HepG2 (cell line): ENCODE results near the gene EBF4. TPM values are rescaled to one million over a fixed set of nuclear protein-coding genes. Genes with fewer than 3 reads are reported as not detected.
A peak's percentile ranks its signal among the peaks of the same experiment; 100 is the strongest.

Experiments used
- FOXK2 ChIP-seq: fragments of 450-650 bp; IDR thresholded peaks from 2 replicates; pipeline ENCODE4 v1.6.1; 2016
- GTF2F1 ChIP-seq: fragments of 150-350 bp; IDR thresholded peaks from 2 replicates; pipeline ENCODE4 v1.6.1; 2014; ENCODE audit warnings: low read length
- GZF1 ChIP-seq: sonication (generic); formaldehyde crosslinking; IDR thresholded peaks from 2 replicates; pipeline ENCODE4 v1.5.1; 2020; ENCODE audit warnings: mild to moderate bottlenecking, missing genetic modification reagents
- ZFP62 ChIP-seq: sonication (generic); formaldehyde crosslinking; IDR thresholded peaks from 2 replicates; pipeline ENCODE4 v1.4.0; 2020; ENCODE audit warnings: missing genetic modification reagents
- ZNF460 ChIP-seq: sonication (generic); formaldehyde crosslinking; IDR thresholded peaks from 2 replicates; pipeline ENCODE4 v1.5.1; 2020; ENCODE audit warnings: missing genetic modification reagents, mild to moderate bottlenecking, borderline replicate concordance
- ZNF841 ChIP-seq: sonication (generic); formaldehyde crosslinking; IDR thresholded peaks from 2 replicates; pipeline ENCODE4 v1.8.1; 2023; ENCODE audit warnings: missing genetic modification reagents, borderline replicate concordance
- polyA plus RNA-seq, 8 experiments: library from polyadenylated mRNA; depleted of rRNA in 3 of 8; stranded (reverse) in 7 of 8; unstranded in 1 of 8; fragments of >200 nt; fragmentation: Illumina TruSeq in 4 of 8; extraction: Trizol in 4 of 8; gene quantifications; 2 replicates each; pipeline versions ENCODE4 v1.2.1 to v1.2.3, GENCODE V29; 2011 to 2016; ENCODE audit warnings: low read depth in 4 of 8, missing spikeins in 1 of 8, mixed read lengths in 1 of 8; ENCODE audit not compliant: insufficient read depth in 1 of 8
- total RNA-seq, 5 experiments: library from RNA; depleted of rRNA; stranded (reverse); fragments of >200 nt; fragmentation: Illumina TruSeq; extraction: Trizol; gene quantifications; 2 replicates each; pipeline ENCODE4 v1.2.3, GENCODE V29; 2016; ENCODE audit warnings: low read depth in 1 of 5
- TF ChIP-seq, protein P1 (sequence below): sonication (generic); formaldehyde crosslinking; IDR thresholded peaks from 2 replicates; pipeline ENCODE4 v1.8.0; 2022; ENCODE audit warnings: mild to moderate bottlenecking, missing genetic modification reagents, borderline replicate concordance
- TF ChIP-seq, protein P2 (sequence below): IDR thresholded peaks from 2 replicates; pipeline ENCODE4 v1.6.1; 2016
- TF ChIP-seq, protein P3 (sequence below): sonication (generic); formaldehyde crosslinking; IDR thresholded peaks from 2 replicates; pipeline ENCODE4 v1.4.0; 2020; ENCODE audit warnings: missing genetic modification reagents
- TF ChIP-seq, protein P4 (sequence below): sonication (generic); formaldehyde crosslinking; IDR thresholded peaks from 2 replicates; pipeline ENCODE4 v1.5.1; 2020; ENCODE audit warnings: mild to moderate bottlenecking, missing genetic modification reagents, moderate library complexity
- TF ChIP-seq, protein P5 (sequence below): sonication (generic); formaldehyde crosslinking; IDR thresholded peaks from 2 replicates; pipeline ENCODE4 v1.4.0; 2020; ENCODE audit warnings: mild to moderate bottlenecking, missing genetic modification reagents

Gene EBF4
- total and polyA plus RNA-seq, 2 of the 13 experiments (the other 11 are each of a cell fraction or from before 2014, with no cell fraction given) = 0.84 to 2.2 TPM

DNA sequence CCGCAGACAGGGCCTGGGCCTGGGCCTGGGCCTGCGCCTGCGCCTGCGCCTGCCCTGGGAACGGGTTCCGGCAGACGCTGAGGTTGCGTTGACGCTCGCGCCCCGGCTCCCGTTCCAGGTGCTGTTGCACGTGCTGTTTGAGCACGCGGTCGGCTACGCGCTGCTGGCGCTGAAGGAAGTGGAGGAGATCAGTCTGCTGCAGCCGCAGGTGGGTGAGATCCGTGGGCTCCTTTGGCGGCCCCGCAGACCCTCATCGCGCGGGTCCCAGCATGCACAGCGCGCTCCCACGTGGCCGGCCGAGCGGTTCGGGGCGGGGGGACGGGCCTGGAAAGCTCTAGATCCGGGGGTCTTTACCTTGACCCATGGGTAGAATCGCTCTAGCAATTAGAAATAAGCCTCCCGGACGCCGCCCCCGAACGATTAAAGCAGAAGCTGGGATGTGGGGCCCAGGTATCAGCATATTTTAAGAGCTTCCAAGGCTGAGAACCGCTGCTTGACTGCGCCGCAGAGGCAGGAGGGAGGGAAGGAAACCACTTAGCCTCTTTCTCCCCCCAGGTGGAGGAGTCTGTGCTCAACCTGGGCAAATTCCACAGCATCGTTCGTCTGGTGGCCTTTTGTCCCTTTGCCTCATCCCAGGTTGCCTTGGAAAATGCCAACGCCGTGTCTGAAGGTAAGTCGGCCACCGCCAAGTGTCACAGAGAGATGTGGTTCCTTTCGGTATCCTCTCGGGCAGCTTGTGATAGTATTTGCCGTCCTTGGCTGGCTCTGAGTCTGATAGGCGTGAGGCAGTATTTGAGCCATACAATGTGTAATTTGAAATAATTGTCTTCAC is 39.6 kb upstream of the EBF4 start (continued):
- TF ChIP-seq, protein P1, sequence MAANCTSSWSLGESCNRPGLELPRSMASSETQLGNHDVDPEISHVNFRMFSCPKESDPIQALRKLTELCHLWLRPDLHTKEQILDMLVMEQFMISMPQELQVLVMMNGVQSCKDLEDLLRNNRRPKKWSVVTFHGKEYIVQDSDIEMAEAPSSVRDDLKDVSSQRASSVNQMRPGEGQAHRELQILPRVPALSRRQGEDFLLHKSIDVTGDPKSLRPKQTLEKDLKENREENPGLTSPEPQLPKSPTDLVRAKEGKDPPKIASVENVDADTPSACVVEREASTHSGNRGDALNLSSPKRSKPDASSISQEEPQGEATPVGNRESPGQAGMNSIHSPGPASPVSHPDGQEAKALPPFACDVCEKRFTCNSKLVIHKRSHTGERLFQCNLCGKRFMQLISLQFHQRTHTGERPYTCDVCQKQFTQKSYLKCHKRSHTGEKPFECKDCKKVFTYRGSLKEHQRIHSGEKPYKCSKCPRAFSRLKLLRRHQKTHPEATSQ (CRISPR knock-in tag) = no peak; the same call in 1 of the 2 replicates
- TF ChIP-seq, protein P2, sequence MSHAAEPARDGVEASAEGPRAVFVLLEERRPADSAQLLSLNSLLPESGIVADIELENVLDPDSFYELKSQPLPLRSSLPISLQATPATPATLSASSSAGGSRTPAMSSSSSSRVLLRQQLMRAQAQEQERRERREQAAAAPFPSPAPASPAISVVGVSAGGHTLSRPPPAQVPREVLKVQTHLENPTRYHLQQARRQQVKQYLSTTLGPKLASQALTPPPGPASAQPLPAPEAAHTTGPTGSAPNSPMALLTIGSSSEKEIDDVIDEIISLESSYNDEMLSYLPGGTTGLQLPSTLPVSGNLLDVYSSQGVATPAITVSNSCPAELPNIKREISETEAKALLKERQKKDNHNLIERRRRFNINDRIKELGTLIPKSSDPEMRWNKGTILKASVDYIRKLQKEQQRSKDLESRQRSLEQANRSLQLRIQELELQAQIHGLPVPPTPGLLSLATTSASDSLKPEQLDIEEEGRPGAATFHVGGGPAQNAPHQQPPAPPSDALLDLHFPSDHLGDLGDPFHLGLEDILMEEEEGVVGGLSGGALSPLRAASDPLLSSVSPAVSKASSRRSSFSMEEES (CRISPR knock-in tag) = no peak; the same call in 1 of the 2 replicates
- TF ChIP-seq FOXK2 (no peak), GTF2F1 (no peak), ZNF841 (CRISPR knock-in tag) (peak; percentile 92), ZNF460 (CRISPR knock-in tag) (0 out of 2 replicates have a peak, but pooled peaks have one; percentile 38), GZF1 (CRISPR knock-in tag) (no peak), ZFP62 (CRISPR knock-in tag) (no peak)
- TF ChIP-seq, protein P3, sequence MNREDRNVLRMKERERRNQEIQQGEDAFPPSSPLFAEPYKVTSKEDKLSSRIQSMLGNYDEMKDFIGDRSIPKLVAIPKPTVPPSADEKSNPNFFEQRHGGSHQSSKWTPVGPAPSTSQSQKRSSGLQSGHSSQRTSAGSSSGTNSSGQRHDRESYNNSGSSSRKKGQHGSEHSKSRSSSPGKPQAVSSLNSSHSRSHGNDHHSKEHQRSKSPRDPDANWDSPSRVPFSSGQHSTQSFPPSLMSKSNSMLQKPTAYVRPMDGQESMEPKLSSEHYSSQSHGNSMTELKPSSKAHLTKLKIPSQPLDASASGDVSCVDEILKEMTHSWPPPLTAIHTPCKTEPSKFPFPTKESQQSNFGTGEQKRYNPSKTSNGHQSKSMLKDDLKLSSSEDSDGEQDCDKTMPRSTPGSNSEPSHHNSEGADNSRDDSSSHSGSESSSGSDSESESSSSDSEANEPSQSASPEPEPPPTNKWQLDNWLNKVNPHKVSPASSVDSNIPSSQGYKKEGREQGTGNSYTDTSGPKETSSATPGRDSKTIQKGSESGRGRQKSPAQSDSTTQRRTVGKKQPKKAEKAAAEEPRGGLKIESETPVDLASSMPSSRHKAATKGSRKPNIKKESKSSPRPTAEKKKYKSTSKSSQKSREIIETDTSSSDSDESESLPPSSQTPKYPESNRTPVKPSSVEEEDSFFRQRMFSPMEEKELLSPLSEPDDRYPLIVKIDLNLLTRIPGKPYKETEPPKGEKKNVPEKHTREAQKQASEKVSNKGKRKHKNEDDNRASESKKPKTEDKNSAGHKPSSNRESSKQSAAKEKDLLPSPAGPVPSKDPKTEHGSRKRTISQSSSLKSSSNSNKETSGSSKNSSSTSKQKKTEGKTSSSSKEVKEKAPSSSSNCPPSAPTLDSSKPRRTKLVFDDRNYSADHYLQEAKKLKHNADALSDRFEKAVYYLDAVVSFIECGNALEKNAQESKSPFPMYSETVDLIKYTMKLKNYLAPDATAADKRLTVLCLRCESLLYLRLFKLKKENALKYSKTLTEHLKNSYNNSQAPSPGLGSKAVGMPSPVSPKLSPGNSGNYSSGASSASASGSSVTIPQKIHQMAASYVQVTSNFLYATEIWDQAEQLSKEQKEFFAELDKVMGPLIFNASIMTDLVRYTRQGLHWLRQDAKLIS (CRISPR knock-in tag) = no peak; the same call in 1 of the 2 replicates
- TF ChIP-seq, protein P4, sequence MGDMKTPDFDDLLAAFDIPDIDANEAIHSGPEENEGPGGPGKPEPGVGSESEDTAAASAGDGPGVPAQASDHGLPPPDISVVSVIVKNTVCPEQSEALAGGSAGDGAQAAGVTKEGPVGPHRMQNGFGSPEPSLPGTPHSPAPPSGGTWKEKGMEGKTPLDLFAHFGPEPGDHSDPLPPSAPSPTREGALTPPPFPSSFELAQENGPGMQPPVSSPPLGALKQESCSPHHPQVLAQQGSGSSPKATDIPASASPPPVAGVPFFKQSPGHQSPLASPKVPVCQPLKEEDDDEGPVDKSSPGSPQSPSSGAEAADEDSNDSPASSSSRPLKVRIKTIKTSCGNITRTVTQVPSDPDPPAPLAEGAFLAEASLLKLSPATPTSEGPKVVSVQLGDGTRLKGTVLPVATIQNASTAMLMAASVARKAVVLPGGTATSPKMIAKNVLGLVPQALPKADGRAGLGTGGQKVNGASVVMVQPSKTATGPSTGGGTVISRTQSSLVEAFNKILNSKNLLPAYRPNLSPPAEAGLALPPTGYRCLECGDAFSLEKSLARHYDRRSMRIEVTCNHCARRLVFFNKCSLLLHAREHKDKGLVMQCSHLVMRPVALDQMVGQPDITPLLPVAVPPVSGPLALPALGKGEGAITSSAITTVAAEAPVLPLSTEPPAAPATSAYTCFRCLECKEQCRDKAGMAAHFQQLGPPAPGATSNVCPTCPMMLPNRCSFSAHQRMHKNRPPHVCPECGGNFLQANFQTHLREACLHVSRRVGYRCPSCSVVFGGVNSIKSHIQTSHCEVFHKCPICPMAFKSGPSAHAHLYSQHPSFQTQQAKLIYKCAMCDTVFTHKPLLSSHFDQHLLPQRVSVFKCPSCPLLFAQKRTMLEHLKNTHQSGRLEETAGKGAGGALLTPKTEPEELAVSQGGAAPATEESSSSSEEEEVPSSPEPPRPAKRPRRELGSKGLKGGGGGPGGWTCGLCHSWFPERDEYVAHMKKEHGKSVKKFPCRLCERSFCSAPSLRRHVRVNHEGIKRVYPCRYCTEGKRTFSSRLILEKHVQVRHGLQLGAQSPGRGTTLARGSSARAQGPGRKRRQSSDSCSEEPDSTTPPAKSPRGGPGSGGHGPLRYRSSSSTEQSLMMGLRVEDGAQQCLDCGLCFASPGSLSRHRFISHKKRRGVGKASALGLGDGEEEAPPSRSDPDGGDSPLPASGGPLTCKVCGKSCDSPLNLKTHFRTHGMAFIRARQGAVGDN (CRISPR knock-in tag) = peak; percentile 98
- TF ChIP-seq, protein P5, sequence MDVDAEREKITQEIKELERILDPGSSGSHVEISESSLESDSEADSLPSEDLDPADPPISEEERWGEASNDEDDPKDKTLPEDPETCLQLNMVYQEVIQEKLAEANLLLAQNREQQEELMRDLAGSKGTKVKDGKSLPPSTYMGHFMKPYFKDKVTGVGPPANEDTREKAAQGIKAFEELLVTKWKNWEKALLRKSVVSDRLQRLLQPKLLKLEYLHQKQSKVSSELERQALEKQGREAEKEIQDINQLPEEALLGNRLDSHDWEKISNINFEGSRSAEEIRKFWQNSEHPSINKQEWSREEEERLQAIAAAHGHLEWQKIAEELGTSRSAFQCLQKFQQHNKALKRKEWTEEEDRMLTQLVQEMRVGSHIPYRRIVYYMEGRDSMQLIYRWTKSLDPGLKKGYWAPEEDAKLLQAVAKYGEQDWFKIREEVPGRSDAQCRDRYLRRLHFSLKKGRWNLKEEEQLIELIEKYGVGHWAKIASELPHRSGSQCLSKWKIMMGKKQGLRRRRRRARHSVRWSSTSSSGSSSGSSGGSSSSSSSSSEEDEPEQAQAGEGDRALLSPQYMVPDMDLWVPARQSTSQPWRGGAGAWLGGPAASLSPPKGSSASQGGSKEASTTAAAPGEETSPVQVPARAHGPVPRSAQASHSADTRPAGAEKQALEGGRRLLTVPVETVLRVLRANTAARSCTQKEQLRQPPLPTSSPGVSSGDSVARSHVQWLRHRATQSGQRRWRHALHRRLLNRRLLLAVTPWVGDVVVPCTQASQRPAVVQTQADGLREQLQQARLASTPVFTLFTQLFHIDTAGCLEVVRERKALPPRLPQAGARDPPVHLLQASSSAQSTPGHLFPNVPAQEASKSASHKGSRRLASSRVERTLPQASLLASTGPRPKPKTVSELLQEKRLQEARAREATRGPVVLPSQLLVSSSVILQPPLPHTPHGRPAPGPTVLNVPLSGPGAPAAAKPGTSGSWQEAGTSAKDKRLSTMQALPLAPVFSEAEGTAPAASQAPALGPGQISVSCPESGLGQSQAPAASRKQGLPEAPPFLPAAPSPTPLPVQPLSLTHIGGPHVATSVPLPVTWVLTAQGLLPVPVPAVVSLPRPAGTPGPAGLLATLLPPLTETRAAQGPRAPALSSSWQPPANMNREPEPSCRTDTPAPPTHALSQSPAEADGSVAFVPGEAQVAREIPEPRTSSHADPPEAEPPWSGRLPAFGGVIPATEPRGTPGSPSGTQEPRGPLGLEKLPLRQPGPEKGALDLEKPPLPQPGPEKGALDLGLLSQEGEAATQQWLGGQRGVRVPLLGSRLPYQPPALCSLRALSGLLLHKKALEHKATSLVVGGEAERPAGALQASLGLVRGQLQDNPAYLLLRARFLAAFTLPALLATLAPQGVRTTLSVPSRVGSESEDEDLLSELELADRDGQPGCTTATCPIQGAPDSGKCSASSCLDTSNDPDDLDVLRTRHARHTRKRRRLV (CRISPR knock-in tag) = no peak
